OCI-LY1 (cell line): ENCODE results near the gene CNP.

Source experiments
- H2AFZ ChIP-seq: fragments of 200-600 bp; sonication (generic), shearing (Covaris generic); 2 replicates; pipeline ENCODE4 v1.6.0; 2014; ENCODE audit warnings: antibody characterized with exemption, mild to moderate bottlenecking, low read length
- H3F3A ChIP-seq: fragments of 200-600 bp; sonication (generic), shearing (Covaris generic); 2 replicates; pipeline ENCODE4 v1.6.0; 2014; ENCODE audit warnings: mild to moderate bottlenecking, antibody characterized with exemption, low read length, moderate library complexity; ENCODE audit not compliant: insufficient read depth
- H3K27ac ChIP-seq: fragments of 200-600 bp; sonication (generic); 2 replicates; pipeline ENCODE4 v1.5.1; 2014; ENCODE audit warnings: low read length, mixed run types, mild to moderate bottlenecking, low read depth; ENCODE audit not compliant: poor library complexity, severe bottlenecking
- H3K27me3 ChIP-seq: fragments of 200-600 bp; sonication (generic); 2 replicates; pipeline ENCODE4 v1.6.0; 2014; ENCODE audit warnings: antibody characterized with exemption, mild to moderate bottlenecking, low read length, moderate library complexity; ENCODE audit not compliant: insufficient read depth
- H3K36me3 ChIP-seq: fragments of 200-600 bp; sonication (generic); 2 replicates; pipeline ENCODE4 v1.6.1; 2014; ENCODE audit warnings: mild to moderate bottlenecking, antibody characterized with exemption, low read length, moderate library complexity, mixed read lengths; ENCODE audit not compliant: insufficient read depth
- H3K4me1 ChIP-seq: fragments of 200-600 bp; sonication (generic); 2 replicates; pipeline ENCODE4 v1.5.1; 2014; ENCODE audit warnings: mild to moderate bottlenecking, low read length, moderate library complexity; ENCODE audit not compliant: insufficient read depth, severe bottlenecking
- H3K4me2 ChIP-seq: fragments of 200-600 bp; sonication (generic), shearing (Covaris generic); 2 replicates; pipeline ENCODE4 v1.6.1; 2014; ENCODE audit warnings: low read length
- H3K4me3 ChIP-seq: fragments of 200-600 bp; sonication (generic); 2 replicates; pipeline ENCODE4 v1.5.1; 2014; ENCODE audit warnings: low read length, low read depth, mild to moderate bottlenecking, mixed read lengths; ENCODE audit not compliant: poor library complexity, severe bottlenecking
- H3K79me2 ChIP-seq: fragments of 200-600 bp; shearing (Covaris generic); 2 replicates; pipeline ENCODE4 v1.6.1; 2016; ENCODE audit warnings: mixed run types, low read length, mixed read lengths; ENCODE audit not compliant: insufficient read depth
- H3K9ac ChIP-seq: fragments of 200-600 bp; sonication (generic), shearing (Covaris generic); 2 replicates; pipeline ENCODE4 v1.6.1; 2014; ENCODE audit warnings: mild to moderate bottlenecking, low read length, mixed read lengths
- H3K9me2 ChIP-seq: fragments of 200-600 bp; sonication (generic), shearing (Covaris generic); 2 replicates; pipeline ENCODE4 v1.6.1; 2014; ENCODE audit warnings: low read depth, mild to moderate bottlenecking, low read length, mixed read lengths
- H3K9me3 ChIP-seq: fragments of 200-600 bp; shearing (Covaris generic); 2 replicates; pipeline ENCODE4 v1.6.1; 2014; ENCODE audit warnings: low read length, mixed read lengths
- H4K20me1 ChIP-seq: fragments of 200-600 bp; sonication (generic), shearing (Covaris generic); 2 replicates; pipeline ENCODE4 v1.6.0; 2016; ENCODE audit warnings: mild to moderate bottlenecking, low read length; ENCODE audit not compliant: insufficient read depth
- CTCF ChIP-seq: fragments of 200-600 bp; sonication (generic), shearing (Covaris generic); IDR thresholded peaks from 2 replicates; pipeline ENCODE4 v1.5.1; 2017; ENCODE audit warnings: mild to moderate bottlenecking, antibody characterized with exemption, low read length, moderate library complexity, mixed read lengths
- EZH2 ChIP-seq: fragments of 200-600 bp; sonication (generic), shearing (Covaris generic); IDR thresholded peaks from 2 replicates; pipeline ENCODE4 v1.8.0; 2017; ENCODE audit warnings: borderline replicate concordance, mixed run types, mild to moderate bottlenecking, antibody characterized with exemption, low read length, moderate library complexity, mixed read lengths

The CNP gene

GRCh38 chr17:42000413-42001133 is 34.0 kb downstream of the CNP start:
- peaks cover 18% of the 10 kb centered on the region for H3K4me1 ChIP-seq
- peaks cover 71% of the 10 kb centered on the region for H3K36me3 ChIP-seq
- H3K9me2 ChIP-seq = no peaks in the 10 kb centered on the region
- H2AFZ ChIP-seq = no peak overlapping the region
- no peak overlapping the region for H3K27ac ChIP-seq
- H3F3A ChIP-seq = no peaks in the 10 kb centered on the region
- no peak overlapping the region for H3K9ac ChIP-seq
- H3K79me2 ChIP-seq = peaks cover 47% of the 10 kb centered on the region
- no peaks in the 10 kb centered on the region for H3K9me3 ChIP-seq
- no peak for TF ChIP-seq EZH2
- no peak for TF ChIP-seq CTCF
- H3K27me3 ChIP-seq = no peaks in the 10 kb centered on the region
- no peak overlapping the region for H3K4me2 ChIP-seq
- H4K20me1 ChIP-seq = no peaks in the 10 kb centered on the region
- no peak overlapping the region for H3K4me3 ChIP-seq

GRCh38 chr17:42001729-42002128 is 35.1 kb downstream of the CNP start:
- TF ChIP-seq CTCF (no peak), EZH2 (no peak)
- H3F3A ChIP-seq = no peaks in the 10 kb centered on the region
- peaks cover 59% of the 10 kb centered on the region for H3K36me3 ChIP-seq
- no peak overlapping the region for H2AFZ ChIP-seq
- H3K79me2 ChIP-seq = peaks cover 54% of the 10 kb centered on the region
- no peaks in the 10 kb centered on the region for H3K9me3 ChIP-seq
- no peak overlapping the region for H3K4me2 ChIP-seq
- no peak overlapping the region for H3K27ac ChIP-seq
- no peaks in the 10 kb centered on the region for H4K20me1 ChIP-seq
- H3K9ac ChIP-seq = no peak overlapping the region
- H3K4me3 ChIP-seq = no peak overlapping the region
- no peaks in the 10 kb centered on the region for H3K9me2 ChIP-seq
- peaks cover 6% of the 10 kb centered on the region for H3K4me1 ChIP-seq
- H3K27me3 ChIP-seq = no peaks in the 10 kb centered on the region

- Histone ChIP-seq H2AFZ (no peak overlapping the region), H3K9me2 (no peaks in the 10 kb centered on the region), H3K4me3 (no peak overlapping the region), H3K9me3 (no peaks in the 10 kb centered on the region), H3F3A (no peaks in the 10 kb centered on the region), H3K9ac (no peak overlapping the region), H3K27me3 (no peaks in the 10 kb centered on the region), H3K27ac (no peak overlapping the region), H3K36me3 (peaks cover 54% of the 10 kb centered on the region), H4K20me1 (no peaks in the 10 kb centered on the region), H3K4me1 (peaks cover under 1% of the 10 kb centered on the region), H3K4me2 (no peak overlapping the region), H3K79me2 (peaks cover 60% of the 10 kb centered on the region)
- TF ChIP-seq CTCF (no peak), EZH2 (no peak)
Observed at GRCh38 chr17:42002175-42002791, 35.7 kb downstream of the CNP start.
